Stimulated activated CD8-positive, alpha-beta memory T cell treated with anti-CD3 and anti-CD28 coated beads, Interleukin-4, amount 100 ng/mL, for 48 hours (primary cell): ENCODE data around the gene JAML.
A peak's percentile ranks its signal among the peaks of the same experiment; 100 is the strongest.
"Not testable (repeated sequence)": the region's sequence is repeated elsewhere in the genome, so short reads cannot be mapped to it uniquely, and the experiment has no call there.

Experiments used
- DNase-seq: peaks from one replicate; pipeline ENCODE4 v3.0.0-alpha.2; 2020

JAML gene

DNA sequence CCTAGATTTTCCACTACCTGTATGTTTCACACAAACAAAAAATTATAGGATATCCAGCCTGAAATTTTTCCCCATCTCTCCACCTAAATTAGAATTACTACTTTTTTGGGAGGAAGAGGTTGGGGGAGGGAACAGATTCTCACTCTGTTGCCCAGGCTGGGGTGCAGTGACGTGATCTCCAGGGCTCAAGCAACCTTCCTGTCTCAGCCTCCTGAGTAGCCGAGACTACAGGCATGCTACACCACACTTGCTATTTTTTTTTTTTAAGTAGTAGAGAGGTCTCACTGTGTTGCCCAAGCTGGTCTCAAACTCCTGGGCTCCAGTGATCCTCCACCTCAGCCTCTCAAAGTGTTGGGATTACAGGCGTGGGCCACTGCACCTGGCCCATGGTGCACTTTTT is 9.5 kb downstream of the JAML start:
- DNase-seq: peak; percentile 67

DNA sequence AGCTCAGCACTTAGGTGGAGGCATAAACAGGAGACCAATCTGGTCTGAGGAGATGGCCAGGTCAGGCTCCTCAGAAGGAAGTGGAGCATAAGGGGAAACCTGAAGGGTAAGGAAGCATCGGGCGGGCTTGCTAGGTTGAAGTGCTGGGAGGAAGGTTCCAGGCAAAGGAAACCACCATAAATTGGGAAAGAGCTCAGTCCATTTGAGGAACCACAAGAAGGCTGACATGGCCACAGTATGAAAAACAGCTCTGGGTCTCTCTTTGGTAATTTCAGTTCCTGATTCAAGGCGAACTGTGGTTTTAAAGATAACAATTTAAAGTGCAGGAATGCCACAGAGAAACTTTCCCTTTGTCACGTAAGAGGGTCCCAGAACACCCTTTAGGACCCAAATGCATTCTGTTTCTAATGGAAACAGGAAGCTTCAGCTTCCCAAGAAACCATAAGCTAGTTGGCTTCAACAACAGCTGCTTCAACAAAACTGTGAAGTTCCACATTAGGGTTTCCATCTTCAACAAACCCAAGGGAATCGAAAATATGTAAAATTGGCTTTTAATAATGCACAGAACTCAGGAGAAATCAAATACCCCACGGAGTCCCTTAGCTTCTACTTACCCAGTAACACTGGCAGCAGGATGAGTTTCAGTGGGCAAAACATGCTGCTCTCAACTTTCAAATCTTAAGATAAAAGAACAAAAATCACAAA is 10.4 kb downstream of the JAML start:
- DNase-seq: no peak

DNA sequence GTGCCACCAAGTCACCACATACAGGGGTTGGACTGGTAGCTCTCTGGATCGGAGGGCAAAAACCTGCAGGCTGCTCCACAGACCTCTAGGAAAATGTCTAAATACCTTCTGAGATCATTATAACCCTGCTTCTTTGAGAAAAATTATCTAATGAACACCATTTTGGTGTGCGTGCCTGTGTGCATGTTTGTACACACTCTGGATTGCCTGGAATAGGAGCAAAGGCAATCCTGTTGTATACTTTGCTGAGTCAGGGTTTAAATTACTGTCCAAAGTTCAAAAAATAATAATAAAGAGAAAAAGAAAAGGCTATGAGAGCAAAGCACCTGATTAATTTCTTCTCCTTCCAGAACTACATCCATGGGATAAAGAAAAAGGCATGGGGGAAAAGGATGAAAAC is 11.0 kb downstream of the JAML start:
- DNase-seq: no peak

DNA sequence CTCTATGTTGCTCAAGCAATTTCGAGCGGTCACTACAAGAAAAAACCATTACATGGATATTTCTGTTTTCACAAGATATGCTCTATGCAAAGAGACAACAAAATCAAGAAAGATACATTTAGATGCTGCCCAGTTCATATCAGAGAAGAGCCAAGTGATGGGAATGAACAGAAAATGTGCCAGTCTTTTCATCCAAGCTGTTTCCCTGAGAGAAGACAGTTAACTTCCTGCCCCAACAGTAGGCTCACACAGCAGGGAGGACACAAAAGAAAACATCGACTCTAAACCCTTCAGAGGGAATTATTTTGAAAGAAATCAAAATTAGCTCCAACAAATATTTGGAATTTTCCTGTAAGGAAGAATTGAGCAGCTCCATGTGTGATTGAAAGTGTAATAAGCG is 11.6 kb downstream of the JAML start:
- no peak for DNase-seq

DNA sequence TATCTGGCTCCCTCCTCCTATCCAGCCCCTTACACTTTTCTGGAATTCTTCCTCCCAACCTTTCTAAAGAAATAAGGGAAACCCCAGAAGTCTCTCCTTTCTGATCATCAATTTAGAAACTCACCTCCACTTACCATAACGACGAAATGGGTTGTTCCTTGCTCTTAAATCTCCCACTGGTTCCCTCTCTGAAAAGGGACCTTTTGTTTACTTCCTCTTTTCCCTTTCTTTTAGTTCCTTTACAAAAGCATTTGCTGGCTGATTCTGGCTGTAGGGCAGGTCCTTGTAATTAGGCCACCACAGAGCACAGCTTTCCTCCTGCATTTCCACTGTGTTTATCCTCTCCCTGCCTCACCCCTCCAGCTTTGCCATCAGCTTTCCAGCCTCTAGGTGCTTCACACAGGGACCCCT is 12.0 kb downstream of the JAML start:
- DNase-seq: no peak

DNA sequence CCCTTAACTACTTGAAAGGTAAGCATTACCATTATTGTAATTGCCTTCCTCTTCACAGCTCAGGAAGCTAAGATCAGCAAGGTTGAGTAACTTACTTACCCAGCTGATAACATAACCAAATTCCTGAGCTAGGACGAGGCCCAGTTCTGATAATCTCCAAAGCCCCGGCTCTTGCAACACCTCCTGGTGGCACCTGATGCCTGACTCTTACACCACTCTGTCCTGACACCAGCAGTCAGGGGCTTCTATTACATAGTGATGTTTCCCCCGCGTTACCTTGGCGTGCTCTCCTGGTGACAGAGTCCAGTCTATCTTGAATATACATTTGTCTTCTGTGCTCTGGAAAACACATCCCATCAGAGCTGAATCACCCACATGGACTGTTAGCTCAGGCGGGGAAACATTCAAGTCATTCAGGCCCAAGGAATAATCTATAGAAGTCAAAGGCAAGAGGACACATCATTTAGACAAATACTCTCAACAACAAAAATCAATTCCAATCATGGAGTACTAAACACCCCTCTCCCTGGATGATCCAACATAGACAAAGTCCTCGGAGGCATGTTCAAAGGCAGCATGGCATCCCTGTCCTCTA is 12.6 kb downstream of the JAML start:
- no peak for DNase-seq

DNA sequence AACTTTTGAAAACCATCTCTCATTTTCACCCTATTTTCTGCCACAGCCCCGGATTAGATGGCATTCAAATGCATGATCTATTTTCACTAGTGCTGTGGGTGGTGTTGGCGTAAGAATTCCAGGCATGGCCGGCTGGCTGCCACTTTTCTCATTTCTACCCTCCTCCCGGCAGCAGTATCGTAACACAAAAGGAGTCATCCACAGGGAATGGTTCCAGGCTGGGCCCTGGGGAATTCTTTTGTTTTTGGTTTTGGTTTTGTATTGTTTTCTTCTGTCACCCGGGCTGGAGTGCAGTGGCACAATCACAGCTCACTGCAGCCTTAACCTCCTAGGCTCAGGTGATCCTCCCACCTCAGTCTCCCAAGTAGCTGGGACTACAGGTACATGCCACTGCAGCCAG is 13.8 kb downstream of the JAML start:
- DNase-seq: peak; percentile 22

DNA sequence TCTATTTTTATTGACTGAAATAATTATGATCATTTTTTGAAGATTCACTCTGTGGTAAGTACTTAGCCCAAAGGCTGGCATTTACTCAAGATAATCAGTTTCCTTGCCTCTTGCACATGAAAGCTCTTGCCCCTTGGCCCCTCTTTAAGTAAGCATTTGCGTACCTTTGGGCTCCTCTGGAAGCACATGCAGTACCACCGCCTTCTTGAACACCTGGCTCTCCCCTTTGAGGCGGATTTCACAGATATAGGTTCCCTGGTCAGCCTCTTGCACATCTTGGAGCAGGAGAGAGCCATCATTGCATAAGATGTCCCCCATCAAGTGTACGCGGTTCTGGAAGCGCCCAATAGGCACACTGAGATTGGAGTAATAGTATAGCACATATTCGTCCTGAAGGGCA is 14.5 kb downstream of the JAML start:
- no peak for DNase-seq

DNA sequence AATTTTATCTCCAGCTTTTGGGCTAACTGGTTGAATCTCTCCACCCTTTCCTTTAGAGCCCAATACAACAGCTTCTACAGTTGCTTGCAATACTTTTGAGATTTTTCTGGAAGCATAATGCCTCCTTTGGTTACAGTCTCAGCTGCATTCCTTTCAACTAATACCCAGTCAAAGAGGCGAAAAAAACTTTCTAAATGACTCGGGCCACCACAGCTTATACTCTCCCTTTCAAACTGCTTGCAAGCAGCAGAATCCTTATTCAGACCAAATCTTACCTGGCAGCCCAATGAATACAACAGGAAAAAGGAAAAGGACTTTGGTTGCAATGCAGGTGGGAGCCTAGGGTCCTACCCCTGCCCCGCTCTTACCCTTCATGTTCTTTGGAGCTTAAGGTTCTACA is 15.8 kb downstream of the JAML start:
- no peak for DNase-seq

DNA sequence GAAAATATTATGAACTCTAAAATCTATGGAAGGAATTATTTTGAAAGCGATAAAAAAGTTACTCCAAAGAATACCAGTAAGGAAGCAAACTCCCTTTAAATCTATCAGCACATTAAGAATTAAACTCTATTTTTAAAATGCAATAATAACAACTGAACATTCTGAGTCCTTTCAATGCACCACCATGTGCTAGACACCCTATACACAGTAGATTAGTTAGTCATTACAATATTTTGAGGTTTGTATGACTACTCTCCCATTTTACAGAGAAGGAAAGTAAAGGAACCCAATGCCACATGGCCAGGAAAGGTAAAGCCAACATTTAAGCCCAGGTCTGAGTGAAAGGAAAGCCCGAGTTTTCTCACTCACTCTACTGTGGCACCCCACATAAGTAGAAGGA is 17.7 kb downstream of the JAML start:
- no peak for DNase-seq

DNA sequence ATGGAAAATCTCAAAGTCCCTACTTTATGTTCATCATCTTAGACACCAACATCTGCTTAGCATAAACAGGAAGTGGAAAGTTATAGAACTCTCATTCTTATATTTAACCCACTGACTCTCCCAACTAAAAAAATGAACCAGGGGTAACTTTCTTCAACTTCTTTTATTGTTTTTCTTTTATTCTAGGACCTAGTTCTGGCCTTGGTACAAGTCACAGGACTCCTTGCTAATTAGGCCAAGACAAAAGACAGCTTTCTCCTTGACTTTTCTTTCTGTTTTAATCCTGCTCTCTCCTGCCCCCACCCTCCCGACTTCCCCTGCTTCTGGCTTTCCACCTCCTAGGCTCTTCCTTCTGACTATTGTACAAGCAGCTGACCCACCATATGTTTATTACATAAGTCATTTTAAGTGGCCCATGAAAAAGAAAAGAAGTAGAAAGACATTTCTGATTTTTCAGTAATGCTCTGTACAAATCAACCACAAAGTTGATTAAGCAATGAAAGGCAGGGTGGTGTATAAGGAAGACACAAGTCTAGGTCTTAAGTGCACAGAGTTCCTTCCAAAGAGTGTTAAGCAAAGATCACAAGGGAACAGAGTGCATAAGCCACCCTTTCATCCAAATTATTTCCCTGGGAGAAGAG is 18.3 kb downstream of the JAML start:
- no peak for DNase-seq

DNA sequence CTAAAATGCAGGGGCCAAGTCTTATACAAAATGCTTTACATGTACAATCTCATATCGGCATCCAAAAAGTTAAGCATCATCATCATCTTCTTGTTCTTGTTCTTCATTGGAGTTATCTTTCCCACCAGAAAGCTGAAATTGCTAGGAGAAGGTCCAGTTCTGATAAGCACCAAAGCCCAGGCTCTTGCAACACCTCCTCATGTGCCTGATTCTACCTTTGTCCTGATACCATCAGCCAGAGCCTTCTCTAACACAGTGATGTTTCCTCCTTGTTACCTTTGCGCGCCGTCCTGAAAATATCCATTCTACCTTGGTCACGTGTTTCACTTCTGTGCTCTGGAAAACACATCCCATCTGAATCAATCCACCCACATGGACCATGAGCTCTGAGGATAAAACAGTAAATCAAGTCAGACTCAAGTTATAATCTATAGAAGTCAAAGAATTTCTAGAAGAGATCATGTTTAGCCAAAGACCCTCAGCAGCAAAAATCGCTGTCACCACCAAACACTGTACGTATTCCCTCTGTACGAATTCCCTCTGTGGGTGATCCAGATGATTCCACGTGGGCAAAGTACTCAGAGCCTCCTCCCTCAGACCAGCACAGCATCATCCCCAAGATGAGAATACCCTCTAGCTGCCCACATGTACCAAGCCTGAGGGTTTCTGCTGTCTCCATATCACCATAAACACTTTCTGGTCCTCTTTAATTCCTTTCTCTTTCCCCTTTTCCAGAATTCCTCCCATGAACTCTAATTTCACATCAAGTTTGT is 19.0 kb downstream of the JAML start:
- DNase-seq: no peak

DNA sequence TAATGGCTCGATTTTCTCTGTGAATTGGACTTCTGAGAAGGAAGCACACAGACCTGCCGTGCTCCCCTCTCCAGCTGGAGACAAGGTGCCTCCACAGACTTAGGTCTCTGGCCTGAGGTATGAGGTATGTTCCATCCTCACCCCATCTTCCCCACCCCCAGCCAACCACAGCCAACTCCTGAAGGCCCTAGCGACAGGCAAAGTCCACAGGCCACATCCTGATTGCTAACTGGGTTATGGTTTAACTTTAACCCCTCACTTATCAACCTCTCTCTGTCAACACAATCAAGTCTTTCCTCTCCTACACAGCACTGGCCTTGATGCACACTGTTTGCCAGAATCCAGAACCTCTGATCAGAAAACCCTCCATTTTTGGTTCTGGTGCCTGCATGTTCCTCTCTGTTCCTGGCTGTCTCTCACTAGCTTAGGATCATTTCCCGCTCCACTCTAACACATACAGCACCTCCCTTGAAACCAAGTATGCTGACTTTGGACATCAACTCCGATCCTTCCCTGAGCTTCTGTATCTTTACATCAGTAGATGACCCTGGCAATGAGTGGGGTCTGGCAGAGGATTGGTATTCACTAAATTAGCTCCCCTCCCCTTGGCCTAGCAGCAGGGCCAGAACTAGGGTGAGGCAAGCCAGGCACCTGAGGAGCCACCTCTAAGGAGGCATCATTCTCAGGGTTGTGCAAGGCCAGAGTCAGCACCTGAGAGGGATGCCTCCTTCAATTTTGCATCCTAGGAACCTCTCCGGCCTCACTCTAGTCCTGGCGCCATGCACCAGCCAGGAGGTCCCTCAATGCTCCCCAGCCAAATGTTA is 22.0 kb downstream of the JAML start:
- peak; percentile 85 for DNase-seq

DNA sequence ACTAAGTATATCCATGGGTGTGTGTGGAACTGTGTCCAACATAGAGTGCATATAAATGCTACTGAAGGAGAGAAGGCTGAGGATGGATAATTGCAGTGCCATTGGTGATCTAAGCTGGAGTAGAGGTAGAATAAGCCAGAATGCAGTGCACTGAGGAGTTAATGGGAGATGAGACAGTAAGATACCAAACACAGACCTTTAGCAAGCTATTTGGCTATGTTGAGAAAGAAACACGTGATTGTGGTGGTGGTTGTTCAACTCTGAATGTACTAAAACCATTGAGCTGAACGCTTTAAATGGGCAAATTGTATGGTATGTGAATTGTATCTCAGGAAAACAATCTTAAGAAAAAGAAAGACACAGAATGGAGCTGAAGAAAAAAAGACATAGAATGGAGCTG is 22.8 kb downstream of the JAML start:
- DNase-seq: no peak

DNA sequence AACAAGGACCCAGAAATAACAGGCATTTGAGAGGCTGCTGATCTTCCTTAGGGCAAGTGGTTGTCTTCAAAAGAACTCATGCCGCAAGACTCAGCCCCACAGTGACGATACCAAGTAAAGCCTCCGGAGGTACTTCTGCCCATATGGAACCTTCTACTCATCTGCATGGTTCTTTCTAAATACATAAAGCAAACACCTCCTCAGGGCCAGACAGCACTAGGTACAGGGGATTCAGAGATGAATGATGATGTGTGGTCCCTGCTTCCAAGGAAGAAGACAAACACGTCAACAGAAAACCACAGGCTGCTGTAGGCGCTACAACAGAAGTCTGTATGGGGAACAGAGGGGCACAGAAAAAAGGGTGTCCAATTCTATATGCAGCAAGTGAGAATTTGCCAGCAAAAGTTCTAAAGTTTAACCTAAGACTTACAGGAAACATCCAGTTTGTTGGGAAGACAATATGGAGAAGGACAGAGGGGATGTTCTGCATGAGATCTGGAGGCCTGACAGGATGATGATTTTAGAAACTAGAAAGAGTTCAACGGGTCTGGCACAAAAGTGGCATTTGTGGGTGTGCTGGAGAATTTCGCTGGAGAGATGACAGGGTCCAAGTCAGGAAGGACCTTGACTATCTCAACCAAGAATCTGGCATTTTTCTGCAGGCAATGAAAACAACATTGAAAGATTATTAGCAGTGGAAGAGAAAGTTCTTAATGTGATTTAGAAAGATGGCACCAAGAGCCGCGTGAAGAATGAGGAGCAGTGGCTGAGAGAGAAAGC is 23.7 kb downstream of the JAML start:
- DNase-seq: peak; percentile 71

DNA sequence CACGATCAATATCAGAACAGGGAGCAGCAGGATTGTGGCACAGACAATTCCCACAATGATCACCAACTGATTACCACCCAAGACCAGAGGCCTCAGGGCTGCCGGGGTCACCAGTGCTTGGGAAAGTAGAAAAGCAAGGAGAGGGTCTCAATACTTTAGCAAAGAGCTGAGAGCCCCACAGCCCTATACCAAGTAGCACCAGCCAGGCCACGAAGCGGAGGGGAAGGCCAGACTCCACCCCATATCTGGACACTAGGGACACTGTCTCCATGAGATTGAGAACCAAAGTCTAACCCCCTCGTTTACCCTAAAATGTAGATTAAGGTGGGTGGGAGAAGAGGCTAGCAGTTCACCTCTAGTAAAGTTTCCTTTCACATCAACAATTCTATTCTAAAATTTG is 24.3 kb downstream of the JAML start:
- peak; percentile 62 for DNase-seq

DNA sequence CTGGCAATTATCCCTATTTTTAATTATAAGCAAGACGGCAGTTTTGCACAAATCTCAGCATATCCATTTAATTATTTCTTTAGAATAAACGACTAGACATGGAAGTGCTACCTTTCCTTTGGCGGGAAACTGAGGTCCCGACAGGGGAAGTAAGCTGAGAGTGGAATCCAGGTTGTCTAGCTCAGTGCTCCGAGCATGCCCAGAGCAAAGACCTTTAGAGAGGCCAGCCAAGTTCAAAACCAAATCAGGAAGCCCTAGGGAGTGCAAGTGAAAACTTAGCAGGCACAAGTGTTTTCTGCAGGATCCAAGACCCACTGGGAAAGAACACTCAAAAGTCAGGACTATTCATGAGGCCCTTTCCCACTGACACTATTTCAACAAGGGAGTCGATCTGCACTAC is 25.7 kb downstream of the JAML start:
- DNase-seq: no peak

DNA sequence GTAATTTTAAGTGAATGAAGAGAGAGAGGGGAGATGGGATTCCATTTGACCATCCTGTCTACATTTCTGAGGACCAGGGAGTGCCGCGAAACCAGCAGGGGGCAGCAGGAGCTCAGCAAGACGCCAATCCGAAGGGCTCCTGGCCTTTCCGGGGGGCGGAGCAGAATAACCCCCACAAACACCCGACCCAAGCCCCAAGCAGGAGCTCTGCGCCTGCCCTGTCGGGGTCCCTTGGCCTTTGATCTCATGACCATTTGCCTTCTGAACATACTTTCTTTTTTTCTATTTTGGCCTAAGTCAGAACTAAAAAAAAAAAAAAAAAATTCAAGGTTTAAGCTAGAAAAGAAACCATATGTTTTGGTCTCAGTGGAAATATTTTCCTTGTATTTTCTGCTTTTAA is 26.4 kb downstream of the JAML start:
- peak; percentile 94 for DNase-seq

DNA sequence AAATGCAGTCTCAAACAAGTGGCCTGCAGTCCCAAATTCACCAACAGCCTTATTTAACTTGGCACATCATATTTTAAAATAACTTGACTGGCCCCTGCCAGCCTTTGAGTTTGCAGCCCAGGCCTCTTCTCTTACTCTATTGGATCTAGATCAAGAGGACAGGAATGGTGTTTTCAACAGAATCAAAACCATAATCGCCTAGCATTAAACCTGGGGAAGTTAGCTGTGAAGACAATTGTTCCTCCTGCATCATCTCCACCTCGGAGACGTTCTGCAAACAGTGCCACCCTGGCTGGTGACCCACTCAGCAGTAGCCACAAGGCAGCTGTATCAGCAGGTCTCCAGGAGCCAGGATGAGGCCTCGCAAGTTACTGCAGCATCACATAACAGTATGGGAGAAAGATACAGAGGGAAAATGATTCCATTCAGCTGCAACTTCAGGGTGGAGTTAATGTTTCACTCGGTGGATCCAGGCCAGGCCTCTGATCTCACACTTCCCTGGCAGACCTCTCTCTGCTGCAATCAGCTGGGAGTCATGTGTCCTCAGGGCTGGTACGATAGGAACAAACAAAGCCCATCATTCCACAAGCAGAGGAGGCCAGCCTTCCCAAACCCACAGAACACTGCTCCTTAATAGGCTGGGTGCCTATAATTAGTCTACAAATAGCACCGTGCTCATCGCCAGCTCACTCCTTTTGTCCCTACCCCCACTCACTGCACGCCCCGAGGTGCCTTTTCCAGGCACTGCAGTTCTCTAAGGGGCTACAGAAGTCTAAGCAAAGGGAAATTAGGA is 29.8 kb downstream of the JAML start:
- no peak for DNase-seq

DNA sequence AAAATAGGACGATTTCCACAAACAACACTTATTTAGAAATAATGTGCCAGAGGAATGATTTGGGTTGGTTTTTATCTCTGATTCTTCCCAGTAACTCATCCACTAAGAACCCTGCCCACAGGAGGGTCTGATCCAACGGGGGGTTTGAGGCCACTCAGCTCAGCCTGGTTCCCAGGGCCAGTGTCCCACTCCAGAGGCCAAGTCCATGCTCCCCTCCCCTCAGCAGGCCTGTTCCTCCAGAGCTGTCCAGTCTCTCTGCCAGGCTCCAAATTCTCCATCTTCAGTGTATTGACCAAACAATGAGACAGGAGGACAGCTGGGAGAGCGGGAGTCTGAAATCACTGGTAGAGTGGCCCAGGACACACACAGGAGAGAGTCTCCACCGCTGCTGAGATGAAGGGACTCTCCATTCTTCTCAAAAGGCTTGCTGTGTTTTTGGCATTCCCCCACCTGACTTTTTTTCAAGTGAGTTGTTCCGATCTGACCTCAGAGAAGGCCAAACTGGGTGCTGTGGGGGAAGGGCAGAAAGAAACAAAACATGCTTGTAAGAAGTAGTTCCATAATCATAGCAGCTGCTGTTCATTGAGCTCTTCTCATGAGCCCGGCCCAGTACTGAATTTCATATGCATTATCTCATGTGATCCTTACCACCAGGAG is 30.8 kb downstream of the JAML start:
- no peak for DNase-seq

DNA sequence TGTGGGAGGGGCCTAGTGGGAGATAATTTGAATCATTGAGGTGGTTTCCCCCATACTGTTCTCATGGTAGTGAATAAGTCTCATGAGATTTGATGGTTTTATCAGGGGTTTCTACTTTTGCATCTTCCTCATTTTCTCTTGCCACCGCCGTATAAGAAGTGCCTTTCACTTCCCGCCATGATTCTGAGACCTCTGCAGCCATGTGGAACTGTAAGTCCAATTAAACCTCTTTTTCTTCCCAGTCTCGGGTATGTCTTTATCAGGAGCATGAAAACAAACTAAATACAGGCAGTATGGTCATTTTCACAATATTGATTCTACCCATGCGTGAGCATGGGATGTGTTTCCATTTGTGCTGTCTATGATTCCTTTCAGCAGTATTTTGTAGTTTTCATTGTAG is 32.0 kb downstream of the JAML start:
- DNase-seq: not testable (repeated sequence)
